WERI-Rb-1 (cell line): ENCODE measurements around the gene MAN1B1.

Experiments used
- DNase-seq: peaks from one replicate; pipeline ENCODE4 v3.0.0-alpha.2; 2020
- H3K27ac ChIP-seq: fragments of 250-450 bp; sonication (Bioruptor Pico); 2 replicates; pipeline ENCODE4 v1.5.1; 2020; ENCODE audit warnings: mild to moderate bottlenecking, moderate library complexity
- H3K27me3 ChIP-seq: fragments of 250-450 bp; sonication (Bioruptor Pico); 2 replicates; pipeline ENCODE4 v1.5.1; 2021; ENCODE audit warnings: mild to moderate bottlenecking, low read depth, moderate library complexity; ENCODE audit not compliant: insufficient read depth, severe bottlenecking
- H3K36me3 ChIP-seq: fragments of 250-450 bp; sonication (Bioruptor Pico); 2 replicates; pipeline ENCODE4 v1.5.1; 2020; ENCODE audit warnings: mild to moderate bottlenecking, moderate library complexity
- H3K4me3 ChIP-seq: 2 replicates; pipeline ENCODE4 v1.5.1; 2011; ENCODE audit warnings: low read depth, mild to moderate bottlenecking, control low read depth, low read length
- H3K9me3 ChIP-seq: fragments of 250-450 bp; sonication (Bioruptor Pico); 2 replicates; pipeline ENCODE4 v1.5.1; 2021; ENCODE audit warnings: mild to moderate bottlenecking, moderate library complexity; ENCODE audit not compliant: severe bottlenecking
- CTCF ChIP-seq: IDR thresholded peaks from 2 replicates; pipeline ENCODE4 v1.5.1; 2011; ENCODE audit warnings: low read depth, mild to moderate bottlenecking, control low read depth, inconsistent platforms, low read length

The MAN1B1 gene

DNA sequence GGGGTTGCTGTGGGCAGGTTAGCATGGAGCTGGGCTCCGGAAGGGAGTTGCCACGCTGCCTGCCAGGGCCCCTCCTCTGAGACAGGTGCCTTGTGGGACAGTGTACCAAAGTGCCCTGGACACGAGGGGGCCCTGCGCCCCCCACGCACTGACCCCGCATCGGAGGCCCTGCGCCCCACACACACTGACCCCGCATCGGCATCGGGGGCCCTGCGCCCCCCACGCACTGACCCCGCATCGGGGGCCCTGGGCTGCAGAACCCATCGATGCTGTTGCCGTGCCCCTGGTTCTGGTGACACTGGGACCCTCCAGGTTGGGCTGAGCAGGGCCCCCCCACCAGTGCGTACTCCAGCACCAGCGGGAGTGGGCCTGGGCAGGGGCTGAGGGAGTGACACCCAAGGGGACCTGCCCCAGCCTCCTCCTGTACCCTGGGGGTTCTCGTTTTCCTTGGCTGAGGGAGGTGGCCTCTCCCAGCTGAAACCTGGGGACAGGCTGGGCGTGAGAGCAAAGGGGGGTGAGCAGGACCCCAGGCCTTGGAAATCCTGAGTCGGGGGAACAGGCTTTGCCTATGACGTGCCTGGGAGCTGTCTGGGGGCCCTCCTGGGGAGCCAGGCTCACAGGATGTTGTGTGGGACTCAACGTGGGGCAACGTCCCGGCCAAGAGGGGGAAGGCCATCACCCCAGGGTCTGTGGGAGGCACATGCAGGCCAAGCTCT lies 23.3 kb upstream of the MAN1B1 start:
- no peak for TF ChIP-seq CTCF
- Histone ChIP-seq H3K9me3 (no peaks in the 10 kb centered on the region), H3K36me3 (peaks cover 40% of the 10 kb centered on the region), H3K27me3 (no peaks in the 10 kb centered on the region), H3K27ac (peak overlapping the region; percentile 50), H3K4me3 (no peak overlapping the region)
- no peak for DNase-seq

DNA sequence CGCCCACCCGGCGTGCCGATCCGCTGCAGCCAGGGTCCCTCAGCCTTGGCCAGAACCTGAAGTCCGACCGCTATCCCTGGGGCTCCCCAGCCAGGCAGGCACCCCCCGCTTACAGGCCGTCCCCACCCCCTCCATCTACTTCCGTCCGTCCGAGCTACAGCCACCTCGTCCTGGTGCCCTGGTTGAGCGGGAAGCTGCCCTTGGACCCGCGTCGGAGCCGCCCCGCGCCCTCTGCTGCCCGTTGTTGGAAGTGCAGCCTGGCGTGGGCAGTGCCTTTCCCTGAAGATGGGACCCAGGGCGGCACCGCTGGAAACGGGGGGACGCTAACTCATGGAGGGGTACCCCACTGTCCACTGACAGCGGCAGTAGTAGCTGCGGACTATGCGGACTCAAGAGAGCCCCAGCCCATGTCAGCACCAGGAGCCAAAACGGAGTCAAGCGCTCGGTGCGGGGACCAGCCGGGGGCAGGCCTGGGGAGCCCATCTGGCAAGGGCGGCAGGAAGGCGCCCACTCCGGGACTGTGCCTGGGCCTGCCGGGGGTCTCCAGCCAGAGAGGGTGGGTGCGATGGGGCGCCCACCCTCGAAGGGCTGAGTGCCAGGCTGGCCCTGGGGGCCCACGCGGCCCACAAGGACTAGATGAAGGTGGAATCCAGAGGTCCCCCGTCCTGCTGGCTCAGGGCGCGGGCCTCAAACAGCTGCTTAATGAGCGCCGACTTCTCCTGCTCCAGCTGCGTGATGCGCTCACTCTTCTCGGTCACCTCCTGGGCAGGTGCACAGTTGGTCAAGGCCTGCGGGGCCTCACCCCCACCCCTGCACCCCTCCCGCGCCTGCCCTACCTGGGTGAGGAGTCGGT lies 22.5 kb upstream of the MAN1B1 start:
- Histone ChIP-seq H3K27me3 (no peaks in the 10 kb centered on the region), H3K4me3 (no peak overlapping the region), H3K27ac (peak overlapping the region; percentile 50), H3K36me3 (peaks cover 42% of the 10 kb centered on the region), H3K9me3 (no peaks in the 10 kb centered on the region)
- peak; percentile 78 for DNase-seq
- peak; percentile 94 for TF ChIP-seq CTCF

GRCh38 chr9:137064880-137065164 lies 22.0 kb upstream of the MAN1B1 start:
- TF ChIP-seq CTCF: no peak

GRCh38 chr9:137065336-137065967 lies 21.3 kb upstream of the MAN1B1 start:
- no peak for TF ChIP-seq CTCF
- Histone ChIP-seq H3K36me3 (peaks cover 42% of the 10 kb centered on the region), H3K9me3 (no peaks in the 10 kb centered on the region), H3K27me3 (no peaks in the 10 kb centered on the region), H3K4me3 (no peak overlapping the region), H3K27ac (no peak overlapping the region)
- no peak for DNase-seq

More at GRCh38 chr9:137064880-137065164, 22.0 kb upstream of the MAN1B1 start:
- peaks cover 42% of the 10 kb centered on the region for H3K36me3 ChIP-seq
- H3K27me3 ChIP-seq: no peaks in the 10 kb centered on the region
- no peak overlapping the region for H3K4me3 ChIP-seq
- no peak for DNase-seq
- H3K27ac ChIP-seq: no peak overlapping the region
- H3K9me3 ChIP-seq: no peaks in the 10 kb centered on the region

- no peaks in the 10 kb centered on the region for H3K9me3 ChIP-seq
- H3K27ac ChIP-seq: no peak overlapping the region
- no peak for DNase-seq
- H3K36me3 ChIP-seq: peaks cover 42% of the 10 kb centered on the region
- H3K27me3 ChIP-seq: no peaks in the 10 kb centered on the region
- no peak for TF ChIP-seq CTCF
- H3K4me3 ChIP-seq: no peak overlapping the region
Observed at GRCh38 chr9:137066096-137066861, 20.5 kb upstream of the MAN1B1 start.
